CD14-positive monocyte (primary cell): Measurements from ENCODE around the gene FOXA1. TPM values are rescaled to one million over a fixed set of nuclear protein-coding genes. Genes with fewer than 3 reads are reported as not detected.

Experiments
- DNase-seq, 3 donors: peaks; one replicate each; pipeline ENCODE4 v3.0.0-alpha.2; 2011 to 2022
- H2AFZ ChIP-seq: 2 replicates; pipeline ENCODE4 v1.6.0; 2012; ENCODE audit warnings: mild to moderate bottlenecking, low read depth, low read length, inconsistent platforms; ENCODE audit not compliant: insufficient read depth, poor library complexity, severe bottlenecking
- H3K27ac ChIP-seq, 2 donors: 1 replicate in 1 of 2; 2 replicates in 1 of 2; pipeline ENCODE4 v1.5.1; 2012 to 2013; ENCODE audit warnings: low read length in 2 of 2, control low read depth in 1 of 2, inconsistent platforms in 1 of 2, low read depth in 1 of 2, mild to moderate bottlenecking in 1 of 2
- H3K27me3 ChIP-seq, 2 donors: one replicate each; pipeline versions ENCODE4 v1.6.0 to v1.6.1; 2011 to 2013; ENCODE audit warnings: low read length in 2 of 2; ENCODE audit not compliant: control insufficient read depth in 2 of 2, insufficient read depth in 2 of 2
- H3K36me3 ChIP-seq, 2 donors: replicated peaks in 1 of 2; 1 replicate in 1 of 2; 2 replicates in 1 of 2; pipeline versions ENCODE4 v1.5.1 to v1.6.1; 2012 to 2013; ENCODE audit warnings: low read length in 2 of 2, control low read depth in 1 of 2, inconsistent platforms in 1 of 2, mild to moderate bottlenecking in 1 of 2; ENCODE audit not compliant: insufficient read depth in 2 of 2, control insufficient read depth in 1 of 2
- H3K4me1 ChIP-seq, 2 donors: 1 replicate in 1 of 2; 2 replicates in 1 of 2; pipeline versions ENCODE4 v1.5.1 to v1.6.1; 2012 to 2013; ENCODE audit warnings: low read length in 2 of 2, control low read depth in 1 of 2, inconsistent platforms in 1 of 2, mild to moderate bottlenecking in 1 of 2, moderate library complexity in 1 of 2; ENCODE audit not compliant: insufficient read depth in 2 of 2, control insufficient read depth in 1 of 2
- H3K4me2 ChIP-seq: replicated peaks from 2 replicates; pipeline ENCODE3; 2012; ENCODE audit warnings: low read length, moderate library complexity, mild to moderate bottlenecking; ENCODE audit not compliant: poor library complexity, severe bottlenecking; ENCODE audit errors: extremely low read depth
- H3K4me3 ChIP-seq, 3 experiments: fragments of 200-600 bp in 1 of 3; sonication (generic) in 1 of 3; replicated peaks in 1 of 3; 1 replicate in 2 of 3; 2 replicates in 1 of 3; pipeline ENCODE4 v1.5.1; 2011 to 2013; ENCODE audit warnings: low read length in 3 of 3, mild to moderate bottlenecking in 3 of 3, control low read depth in 2 of 3, low read depth in 2 of 3, inconsistent platforms in 1 of 3, moderate library complexity in 1 of 3
- H3K79me2 ChIP-seq: 2 replicates; pipeline ENCODE4 v1.6.0; 2012; ENCODE audit warnings: mild to moderate bottlenecking, control low read depth, inconsistent platforms, low read length, moderate library complexity; ENCODE audit not compliant: insufficient read depth
- H3K9ac ChIP-seq: 2 replicates; pipeline ENCODE4 v1.6.0; 2017; ENCODE audit warnings: low read length, mild to moderate bottlenecking; ENCODE audit not compliant: insufficient read depth, poor library complexity, severe bottlenecking
- H3K9me3 ChIP-seq, 2 donors: replicated peaks in 1 of 2; 1 replicate in 1 of 2; 2 replicates in 1 of 2; pipeline versions ENCODE4 v1.5.1 to v1.6.1; 2012 to 2013; ENCODE audit warnings: low read length in 2 of 2, control low read depth in 1 of 2; ENCODE audit not compliant: control insufficient read depth in 1 of 2, insufficient read depth in 1 of 2
- H4K20me1 ChIP-seq: 2 replicates; pipeline ENCODE4 v1.6.0; 2012; ENCODE audit warnings: mild to moderate bottlenecking, low read length, control low read depth, moderate library complexity; ENCODE audit not compliant: insufficient read depth
- H3K27ac Mint-ChIP-seq, 7 donors: one replicate each; pipeline ENCODE4 v1.8.0; 2020; ENCODE audit warnings: mild to moderate bottlenecking in 7 of 7, mixed read lengths in 7 of 7, moderate library complexity in 6 of 7, inconsistent platforms in 2 of 7
- H3K27me3 Mint-ChIP-seq, 3 donors: one replicate each; pipeline ENCODE4 v1.8.0; 2021 to 2022; ENCODE audit warnings: low read depth in 3 of 3, mild to moderate bottlenecking in 3 of 3, mixed read lengths in 3 of 3, moderate library complexity in 3 of 3, inconsistent platforms in 1 of 3
- H3K36me3 Mint-ChIP-seq, 2 donors: one replicate each; pipeline ENCODE4 v1.8.0; 2020; ENCODE audit warnings: mixed read lengths in 2 of 2, inconsistent platforms in 1 of 2, mild to moderate bottlenecking in 1 of 2
- H3K4me1 Mint-ChIP-seq: one replicate; pipeline ENCODE4 v1.8.0; 2020; ENCODE audit warnings: mild to moderate bottlenecking, mixed read lengths
- H3K4me3 Mint-ChIP-seq, 2 donors: one replicate each; pipeline ENCODE4 v1.8.0; 2020; ENCODE audit warnings: mild to moderate bottlenecking in 2 of 2, mixed read lengths in 2 of 2, moderate library complexity in 1 of 2
- H3K9me3 Mint-ChIP-seq, 7 donors: one replicate each; pipeline ENCODE4 v1.8.0; 2020 to 2022; ENCODE audit warnings: mixed read lengths in 7 of 7, mild to moderate bottlenecking in 6 of 7, moderate library complexity in 6 of 7, inconsistent platforms in 2 of 7
- WGBS: methylation state at CpG from one replicate; pipeline ENCODE4 v1.1.5; 2013; ENCODE audit warnings: missing lambda C conversion rate; ENCODE audit not compliant: insufficient coverage; 5-methylcytosine and 5-hydroxymethylcytosine counted together
- intact Hi-C, 2 donors: fragments of 100-400 bp; cut with micrococcal nuclease; formaldehyde crosslinking; loops; one replicate each; pipeline versions ENCODE4 v1.15.0 to v1.15.1; 2023
- polyA plus RNA-seq, 3 donors: library from polyadenylated mRNA; depleted of rRNA in 1 of 3; unstranded in 2 of 3; stranded (reverse) in 1 of 3; fragments of 300-500 nt in 2 of 3; fragments of >200 nt in 1 of 3; fragmentation: Illumina TruSeq in 2 of 3; gene quantifications; 1 replicate in 2 of 3; 2 replicates in 1 of 3; pipeline ENCODE4 v1.2.3, GENCODE V29; 2012 to 2021
- TF ChIP-seq, protein P1 (sequence below): fragments of 200-600 bp; IDR thresholded peaks from one replicate; pipeline ENCODE4 v1.8.0; 2022; ENCODE audit warnings: antibody characterized with exemption, mild to moderate bottlenecking

The FOXA1 gene
- polyA plus RNA-seq, 3 donors, result 0.09 TPM; not detected in 2

DNA sequence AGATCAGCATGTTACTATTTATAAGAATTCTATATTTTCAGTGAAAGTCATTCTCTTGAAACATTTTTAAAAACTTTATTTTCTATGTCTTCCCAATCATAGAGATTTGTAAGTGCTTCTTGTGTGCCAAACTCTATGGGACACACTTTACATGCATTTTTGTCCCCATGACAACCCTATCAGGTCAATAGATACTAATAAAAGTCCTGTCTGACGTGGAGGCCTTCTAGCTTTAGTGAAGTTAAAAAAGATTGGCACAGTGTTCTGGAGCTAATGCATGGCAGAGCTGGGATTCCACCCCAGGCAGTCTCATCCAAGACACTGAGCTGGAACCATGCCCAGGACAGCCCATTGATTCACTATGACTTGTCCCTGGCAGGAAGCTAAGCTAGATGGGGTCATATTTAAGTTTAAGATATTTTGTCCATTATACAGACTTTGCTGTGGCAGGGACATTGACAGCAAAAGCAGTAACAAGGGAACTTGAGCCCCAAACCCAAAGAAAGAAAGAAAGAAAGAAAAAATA, 28.4 kb upstream of the FOXA1 start:
- no CpG with 5 or more reads among the region's 1 CpG for WGBS
- H4K20me1 ChIP-seq, result no peaks in the 10 kb centered on the region

DNA sequence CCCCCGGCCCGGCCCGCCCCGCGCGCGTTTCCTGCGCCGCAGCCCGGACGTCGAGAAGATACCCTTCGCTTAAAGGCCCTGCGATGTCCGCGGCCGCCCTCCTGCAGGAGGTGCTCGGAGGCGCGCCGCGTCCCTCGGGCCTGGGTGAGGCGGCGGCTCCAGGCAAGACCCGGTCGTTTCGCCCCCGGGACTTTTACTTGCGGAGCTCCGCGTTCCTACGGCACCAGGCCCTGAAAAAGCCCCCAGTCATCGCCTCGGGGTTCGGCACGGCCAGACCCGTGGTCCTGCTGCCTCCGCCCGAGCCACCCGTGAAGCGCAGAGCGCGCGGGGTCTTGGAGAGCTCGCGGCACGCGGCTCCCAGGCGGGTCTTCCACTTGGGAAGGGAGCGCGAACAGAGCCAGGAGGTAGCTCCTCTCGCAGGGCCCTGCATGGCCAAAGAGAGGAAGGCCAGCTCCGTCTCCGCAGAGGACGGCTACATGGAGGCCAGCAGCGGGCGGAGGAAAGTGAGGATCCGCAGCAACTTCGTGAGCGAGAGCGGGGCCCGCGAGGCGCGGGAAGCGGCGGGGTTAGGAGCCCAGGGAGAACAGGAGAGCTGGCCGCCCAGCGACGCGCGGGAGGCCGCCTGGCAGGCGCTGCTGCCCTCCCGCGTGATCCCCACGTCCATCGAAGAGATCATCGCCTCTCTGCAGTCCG, 27.3 kb upstream of the FOXA1 start:
- WGBS, result 7% methylated on average over 81 of the region's 81 CpGs
- Mint-ChIP-seq H3K27ac (no peak overlapping the region), H3K9me3 (peaks cover 6 to 27% (median 16%) of the 10 kb centered on the region in 7 donors), H3K4me1 (no peaks in the 10 kb centered on the region), H3K36me3 (no peaks in the 10 kb centered on the region), H3K27me3 (peaks cover 25 to 39% (median 27%) of the 10 kb centered on the region in 3 donors), H3K4me3 (peak overlapping the region in 1 of 2 donors; percentile 53)
- Histone ChIP-seq H3K9me3 (peaks cover 0 to 21% of the 10 kb centered on the region in 2 donors), H3K27me3 (peaks cover 28 to 32% of the 10 kb centered on the region in 2 donors), H3K9ac (no peak overlapping the region), H3K79me2 (no peaks in the 10 kb centered on the region), H3K36me3 (no peaks in the 10 kb centered on the region), H3K4me1 (no peaks in the 10 kb centered on the region), H3K4me2 (no peak overlapping the region), H3K4me3 (no peak overlapping the region), H2AFZ (no peak overlapping the region), H4K20me1 (no peaks in the 10 kb centered on the region), H3K27ac (no peak overlapping the region)
- DNase-seq, result no peak
- intact Hi-C loops, result no loop called here
- TF ChIP-seq, protein P1, sequence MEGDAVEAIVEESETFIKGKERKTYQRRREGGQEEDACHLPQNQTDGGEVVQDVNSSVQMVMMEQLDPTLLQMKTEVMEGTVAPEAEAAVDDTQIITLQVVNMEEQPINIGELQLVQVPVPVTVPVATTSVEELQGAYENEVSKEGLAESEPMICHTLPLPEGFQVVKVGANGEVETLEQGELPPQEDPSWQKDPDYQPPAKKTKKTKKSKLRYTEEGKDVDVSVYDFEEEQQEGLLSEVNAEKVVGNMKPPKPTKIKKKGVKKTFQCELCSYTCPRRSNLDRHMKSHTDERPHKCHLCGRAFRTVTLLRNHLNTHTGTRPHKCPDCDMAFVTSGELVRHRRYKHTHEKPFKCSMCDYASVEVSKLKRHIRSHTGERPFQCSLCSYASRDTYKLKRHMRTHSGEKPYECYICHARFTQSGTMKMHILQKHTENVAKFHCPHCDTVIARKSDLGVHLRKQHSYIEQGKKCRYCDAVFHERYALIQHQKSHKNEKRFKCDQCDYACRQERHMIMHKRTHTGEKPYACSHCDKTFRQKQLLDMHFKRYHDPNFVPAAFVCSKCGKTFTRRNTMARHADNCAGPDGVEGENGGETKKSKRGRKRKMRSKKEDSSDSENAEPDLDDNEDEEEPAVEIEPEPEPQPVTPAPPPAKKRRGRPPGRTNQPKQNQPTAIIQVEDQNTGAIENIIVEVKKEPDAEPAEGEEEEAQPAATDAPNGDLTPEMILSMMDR, result no peak

More for the DNA sequence above, 28.4 kb upstream of the FOXA1 start:
- peak overlapping the region in 1 of 2 donors; percentile 17 for H3K4me3 Mint-ChIP-seq
- H3K27me3 Mint-ChIP-seq, result peaks cover 25 to 39% (median 30%) of the 10 kb centered on the region in 3 donors
- no peak overlapping the region for H3K27ac ChIP-seq
- no peak overlapping the region for H2AFZ ChIP-seq
- no peaks in the 10 kb centered on the region for H3K36me3 Mint-ChIP-seq
- no peak overlapping the region for H3K9ac ChIP-seq
- TF ChIP-seq, protein P1, result no peak
- no peak overlapping the region for H3K27ac Mint-ChIP-seq
- intact Hi-C loops, result no loop called here
- no peaks in the 10 kb centered on the region for H3K36me3 ChIP-seq
- H3K9me3 ChIP-seq, result peaks cover 0 to 21% of the 10 kb centered on the region in 2 donors
- no peaks in the 10 kb centered on the region for H3K79me2 ChIP-seq
- no peak overlapping the region for H3K4me2 ChIP-seq
- DNase-seq, result no peak
- peaks cover 28 to 32% of the 10 kb centered on the region in 2 donors for H3K27me3 ChIP-seq
- no peaks in the 10 kb centered on the region for H3K4me1 Mint-ChIP-seq
- no peaks in the 10 kb centered on the region for H3K4me1 ChIP-seq
- no peak overlapping the region for H3K4me3 ChIP-seq
- peaks cover 6 to 27% (median 16%) of the 10 kb centered on the region in 7 donors for H3K9me3 Mint-ChIP-seq
